Breast epithelium (tissue), 3 donors: Measurements from ENCODE around the gene ENPP5.

Source experiments
- CTCF ChIP-seq, 3 donors: fragments of 450-650 bp; IDR thresholded peaks; one replicate each; pipeline ENCODE4 v1.5.1; 2016 to 2017; ENCODE audit warnings: antibody characterized with exemption in 3 of 3, mild to moderate bottlenecking in 3 of 3, moderate library complexity in 3 of 3
- POLR2A ChIP-seq: fragments of 450-650 bp; IDR thresholded peaks from one replicate; pipeline ENCODE4 v1.6.1; 2016; ENCODE audit warnings: antibody characterized with exemption, mild to moderate bottlenecking, moderate library complexity
- POLR2AphosphoS5 ChIP-seq, 3 donors: sonication (generic); formaldehyde crosslinking; IDR thresholded peaks; one replicate each; pipeline ENCODE4 v1.6.1; 2017; ENCODE audit warnings: antibody characterized with exemption in 3 of 3

GRCh38 chr6:46175446-46175845 lies 4.7 kb upstream of the ENPP5 start:
- TF ChIP-seq CTCF (IDR thresholded peaks at IDR 0.05) (no peak), POLR2A (no peak), POLR2AphosphoS5 (IDR thresholded peaks at IDR 0.05) (no peak)
